ENCODE measurements around the gene MIAT. TPM values are rescaled to one million over a fixed set of nuclear protein-coding genes. Genes with fewer than 3 reads are reported as not detected.
"Not testable (repeated sequence)": the region's sequence is repeated elsewhere in the genome, so short reads cannot be mapped to it uniquely, and the experiment has no call there.

Gene MIAT
- 10 to 100 TPM in 1 of 3 donors, 1 to 10 TPM in 2; 3.4 to 11.4 (median 9.8) TPM for total RNA-seq

DNA sequence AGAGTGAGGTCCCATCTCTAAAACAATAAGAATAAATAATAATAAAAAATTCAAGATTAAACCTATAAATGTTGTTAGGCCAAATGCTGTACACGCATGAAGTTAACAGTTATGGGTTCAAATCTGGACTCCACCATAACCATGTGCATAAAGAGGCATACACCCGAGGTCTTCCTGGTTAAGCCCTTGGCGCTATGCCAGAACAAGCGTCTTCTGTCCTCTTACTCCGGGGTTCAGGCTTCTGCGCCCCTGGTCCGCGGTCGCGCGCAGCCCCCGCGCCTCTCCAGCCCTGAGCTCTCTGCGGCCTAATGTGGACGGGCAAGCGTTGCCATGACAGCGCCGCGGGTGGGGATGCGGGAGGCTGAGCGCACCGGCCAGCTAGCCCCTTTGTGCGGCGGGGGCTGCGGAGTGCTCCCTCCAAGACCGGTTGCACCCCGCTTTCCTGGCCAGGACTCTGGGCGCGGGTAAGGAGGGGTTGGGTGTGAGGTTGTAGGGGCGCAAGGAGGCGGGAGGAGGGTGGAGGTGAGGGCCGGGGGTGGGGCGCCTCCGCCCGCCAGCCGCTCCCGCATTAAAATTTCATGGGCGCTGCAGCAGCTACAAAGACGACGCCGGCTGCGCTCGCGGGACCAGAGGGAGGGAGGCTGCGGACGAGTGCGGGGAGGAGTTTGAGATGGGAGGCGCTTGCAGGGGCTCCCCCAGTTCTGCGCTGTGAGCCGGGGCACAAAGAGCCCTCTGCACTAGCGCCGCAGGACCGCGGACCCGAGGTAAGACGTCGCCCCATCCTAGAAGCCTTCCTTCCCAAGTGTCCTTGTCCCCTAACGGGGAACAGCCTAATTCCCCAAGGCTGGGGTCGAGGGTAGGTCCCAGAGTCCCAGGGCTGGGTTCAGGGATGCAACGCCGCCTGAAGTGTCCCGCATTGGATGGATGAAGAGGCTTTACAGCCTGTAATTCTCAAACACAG lies at the start of gene MIAT:
TSS of gene MIAT (plus strand) at position 698 of the 961 bp plus-strand sequence.
- DNase-seq (peak; percentile 56), ATAC-seq (peak; percentile 80 to 88)
- peak within 1 kb of the TSS; percentile 90 for H3K4me3 Mint-ChIP-seq
- no peaks in the 10 kb centered on the region for H3K9me3 Mint-ChIP-seq
- H3K36me3 Mint-ChIP-seq (ENCODE audit: insufficient read depth), result no peaks in the 10 kb centered on the region
- H3K27me3 Mint-ChIP-seq (ENCODE audit: low read depth), result no peaks in the 10 kb centered on the region
- peaks cover 25% of the 10 kb centered on the region for H3K4me1 Mint-ChIP-seq (ENCODE audit: low read depth)

DNA sequence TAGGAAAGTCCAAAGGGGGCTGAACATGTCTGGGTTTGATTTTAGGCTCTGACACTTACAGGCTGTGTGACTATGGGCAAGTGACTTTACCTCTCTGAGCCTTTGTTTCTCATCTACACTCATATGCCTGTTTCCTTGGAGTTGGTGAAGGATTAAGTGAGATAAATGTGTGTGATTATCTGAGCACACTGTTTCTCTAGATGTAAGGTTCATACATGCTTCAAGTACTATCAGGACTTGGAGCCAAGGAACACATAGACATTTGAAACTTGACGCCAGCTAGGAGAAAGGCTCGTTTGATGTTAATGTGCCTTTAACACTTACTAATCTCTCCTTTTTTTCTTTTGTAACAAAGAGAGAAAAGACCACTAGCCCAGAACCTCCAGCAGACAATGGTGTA lies 49.3 kb upstream of the MIAT start:
- H3K4me3 Mint-ChIP-seq, result no peak overlapping the region
- peaks cover 22% of the 10 kb centered on the region for H3K4me1 Mint-ChIP-seq (ENCODE audit: low read depth)
- H3K36me3 Mint-ChIP-seq (ENCODE audit: insufficient read depth), result no peaks in the 10 kb centered on the region
- H3K9me3 Mint-ChIP-seq, result no peaks in the 10 kb centered on the region
- no peak for ATAC-seq
- DNase-seq, result no peak
- H3K27me3 Mint-ChIP-seq (ENCODE audit: low read depth), result no peaks in the 10 kb centered on the region

DNA sequence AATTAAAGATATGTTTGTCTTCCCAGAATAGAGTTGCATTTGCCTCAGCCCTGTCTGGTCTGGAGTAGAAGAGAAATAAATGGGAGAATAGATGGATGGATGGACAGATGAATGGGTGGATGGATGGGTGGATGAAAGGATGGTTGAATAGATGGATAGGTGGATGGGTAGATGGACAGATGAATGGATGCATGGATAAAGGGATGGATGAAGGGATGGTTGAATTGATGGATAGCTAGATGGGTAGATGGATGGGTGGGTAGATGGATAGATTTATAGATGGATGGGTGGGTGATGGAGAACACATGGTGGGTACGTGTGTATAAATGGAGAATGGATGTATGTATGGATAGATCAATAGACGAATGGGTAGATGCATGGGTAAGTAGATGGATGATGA lies 48.1 kb upstream of the MIAT start:
- H3K4me3 Mint-ChIP-seq, result no peak overlapping the region
- ATAC-seq (no peak), DNase-seq (no peak)
- H3K9me3 Mint-ChIP-seq, result no peaks in the 10 kb centered on the region
- peaks cover 22% of the 10 kb centered on the region for H3K4me1 Mint-ChIP-seq (ENCODE audit: low read depth)
- H3K36me3 Mint-ChIP-seq (ENCODE audit: insufficient read depth), result no peaks in the 10 kb centered on the region
- no peaks in the 10 kb centered on the region for H3K27me3 Mint-ChIP-seq (ENCODE audit: low read depth)

DNA sequence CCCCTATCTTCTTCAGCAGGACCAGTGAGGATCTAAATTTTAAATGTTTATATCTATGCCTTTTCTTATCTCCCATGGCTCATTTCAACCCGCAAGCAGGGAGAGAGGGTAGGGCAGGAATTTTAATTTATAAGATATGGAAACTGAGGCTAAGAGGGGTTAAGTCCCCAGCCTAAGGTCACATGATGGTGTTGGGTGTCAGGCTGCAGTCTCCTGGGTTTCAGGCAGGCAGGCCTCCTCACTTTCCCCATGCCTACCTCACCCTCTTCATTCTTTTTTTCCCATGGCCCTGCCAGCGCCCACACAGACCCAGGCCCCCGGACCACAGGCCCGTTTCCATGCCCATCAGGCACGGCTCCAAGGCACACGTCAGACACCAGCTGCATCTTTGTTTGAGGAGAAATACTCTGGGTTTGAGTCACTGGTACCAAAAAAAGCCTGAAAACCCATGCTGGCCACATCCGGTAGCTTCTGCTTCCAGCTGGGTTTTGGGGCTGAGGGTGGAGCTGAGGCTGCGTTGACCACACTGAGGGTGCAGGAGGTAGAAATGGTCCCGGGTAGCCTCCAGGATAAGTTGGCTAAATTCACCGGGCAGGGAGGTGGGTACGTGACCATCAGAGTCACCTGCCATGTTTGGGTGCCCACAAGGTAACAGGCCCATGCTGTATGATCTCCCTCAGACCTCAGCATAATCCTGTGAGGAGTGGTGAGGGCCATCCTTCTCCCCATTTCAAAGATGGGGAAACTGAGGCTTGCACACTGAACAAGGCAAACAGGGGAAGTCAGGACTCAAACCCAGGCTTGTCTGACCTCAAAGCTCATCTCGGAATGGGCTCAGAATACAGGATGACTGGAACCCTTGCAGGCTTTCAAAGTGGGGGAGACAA lies 47.1 kb upstream of the MIAT start:
- DNase-seq, result no peak
- H3K4me3 Mint-ChIP-seq, result no peak overlapping the region
- peaks cover 25% of the 10 kb centered on the region for H3K4me1 Mint-ChIP-seq (ENCODE audit: low read depth)
- ATAC-seq, result peak; percentile 66 to 78
- H3K9me3 Mint-ChIP-seq, result no peaks in the 10 kb centered on the region
- H3K36me3 Mint-ChIP-seq (ENCODE audit: insufficient read depth), result no peaks in the 10 kb centered on the region
- no peaks in the 10 kb centered on the region for H3K27me3 Mint-ChIP-seq (ENCODE audit: low read depth)

DNA sequence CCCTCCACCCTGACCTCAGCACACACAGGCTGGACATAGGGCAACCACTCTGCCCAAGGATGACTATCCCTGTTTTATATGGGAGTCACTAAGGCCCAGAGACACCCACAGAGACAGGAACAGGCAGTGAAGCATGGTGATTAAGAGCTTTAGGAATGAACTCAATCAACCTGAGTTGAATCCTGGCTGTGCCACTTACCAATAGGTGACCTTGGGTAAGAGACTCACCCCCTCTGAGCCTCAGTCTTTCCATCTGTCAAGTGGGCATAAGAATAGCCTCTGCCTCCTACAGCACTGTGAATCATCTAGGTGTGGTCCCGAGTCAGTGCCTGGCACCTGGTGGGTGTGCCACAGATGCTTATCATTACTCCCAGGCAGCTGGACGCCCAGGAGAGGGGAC lies 46.4 kb upstream of the MIAT start:
- ATAC-seq, result no peak

DNA sequence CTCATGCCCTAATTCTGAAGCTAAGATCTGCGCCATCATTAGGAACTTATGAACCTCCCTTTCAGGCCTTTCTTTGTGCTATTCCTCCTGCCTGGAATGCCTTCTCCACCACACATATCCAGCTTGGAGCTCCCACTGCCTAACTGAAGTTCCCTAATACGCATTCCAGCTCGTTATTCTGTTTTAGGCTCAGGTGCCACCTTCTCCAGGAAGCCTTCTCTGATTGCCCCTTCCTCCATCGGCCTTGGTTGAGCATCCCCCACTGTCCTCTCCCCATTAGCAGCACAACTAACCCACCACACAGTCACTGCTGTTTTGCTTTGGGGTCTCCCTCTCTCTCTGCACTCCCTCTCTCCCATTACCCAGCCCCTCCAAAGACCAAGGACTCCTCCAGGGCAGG lies 44.7 kb upstream of the MIAT start:
- H3K36me3 Mint-ChIP-seq (ENCODE audit: insufficient read depth), result no peaks in the 10 kb centered on the region
- ATAC-seq, result no peak
- peaks cover 21% of the 10 kb centered on the region for H3K4me1 Mint-ChIP-seq (ENCODE audit: low read depth)
- DNase-seq, result no peak
- H3K9me3 Mint-ChIP-seq, result no peaks in the 10 kb centered on the region
- H3K4me3 Mint-ChIP-seq, result no peak overlapping the region
- peaks cover 2% of the 10 kb centered on the region for H3K27me3 Mint-ChIP-seq (ENCODE audit: low read depth)

More for the DNA sequence above, 46.4 kb upstream of the MIAT start:
- peaks cover 25% of the 10 kb centered on the region for H3K4me1 Mint-ChIP-seq (ENCODE audit: low read depth)
- H3K27me3 Mint-ChIP-seq (ENCODE audit: low read depth), result no peaks in the 10 kb centered on the region
- no peak for DNase-seq
- no peaks in the 10 kb centered on the region for H3K36me3 Mint-ChIP-seq (ENCODE audit: insufficient read depth)
- no peak overlapping the region for H3K4me3 Mint-ChIP-seq
- H3K9me3 Mint-ChIP-seq, result no peaks in the 10 kb centered on the region

DNA sequence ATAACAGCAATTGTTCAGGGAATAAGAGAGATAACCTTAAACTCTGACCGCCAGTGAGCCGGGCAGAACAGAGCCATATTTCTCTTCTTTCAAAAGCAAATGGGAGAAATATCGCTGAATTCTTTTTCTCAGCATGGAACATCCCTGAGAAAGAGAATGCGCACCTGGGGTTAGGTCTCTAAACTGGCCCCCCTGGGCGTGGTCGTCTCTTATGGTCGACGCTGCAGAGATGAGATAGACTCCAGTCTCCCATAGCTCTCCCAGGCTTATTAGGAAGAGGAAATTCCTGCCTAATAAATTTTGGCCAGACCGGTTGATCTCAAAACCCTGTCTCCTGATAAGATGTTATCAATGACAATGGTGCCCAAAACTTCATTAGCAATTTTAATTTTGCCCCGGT lies 43.6 kb upstream of the MIAT start:
- not testable (repeated sequence) for H3K9me3 Mint-ChIP-seq; H3K36me3 Mint-ChIP-seq (ENCODE audit: insufficient read depth); H3K27me3 Mint-ChIP-seq (ENCODE audit: low read depth); DNase-seq; H3K4me3 Mint-ChIP-seq; ATAC-seq
- H3K4me1 Mint-ChIP-seq (ENCODE audit: low read depth), result peaks cover 23% of the 10 kb centered on the region

DNA sequence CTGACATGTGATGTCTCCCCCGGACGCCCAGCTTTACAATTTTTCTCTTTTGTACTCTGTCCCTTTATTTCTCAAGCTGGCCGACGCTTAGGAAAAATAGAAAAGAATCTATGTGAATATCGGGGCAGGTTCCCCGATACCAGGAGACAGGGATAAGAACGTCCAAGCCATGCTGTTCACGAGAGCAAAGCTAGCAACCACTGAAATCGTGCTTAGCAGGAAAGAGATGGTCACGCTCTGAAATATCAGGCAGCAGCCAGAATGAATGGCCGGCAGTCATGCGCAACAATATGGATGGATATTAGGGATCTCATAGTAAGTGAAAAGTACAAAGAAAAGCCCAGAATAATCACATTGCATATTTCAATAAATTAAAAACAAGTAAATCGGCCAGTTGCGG lies 43.1 kb upstream of the MIAT start:
- H3K27me3 Mint-ChIP-seq (ENCODE audit: low read depth), result peaks cover 2% of the 10 kb centered on the region
- H3K4me1 Mint-ChIP-seq (ENCODE audit: low read depth), result peaks cover 21% of the 10 kb centered on the region
- no peak overlapping the region for H3K4me3 Mint-ChIP-seq
- DNase-seq, result no peak
- H3K36me3 Mint-ChIP-seq (ENCODE audit: insufficient read depth), result no peaks in the 10 kb centered on the region
- no peaks in the 10 kb centered on the region for H3K9me3 Mint-ChIP-seq
- ATAC-seq, result no peak

DNA sequence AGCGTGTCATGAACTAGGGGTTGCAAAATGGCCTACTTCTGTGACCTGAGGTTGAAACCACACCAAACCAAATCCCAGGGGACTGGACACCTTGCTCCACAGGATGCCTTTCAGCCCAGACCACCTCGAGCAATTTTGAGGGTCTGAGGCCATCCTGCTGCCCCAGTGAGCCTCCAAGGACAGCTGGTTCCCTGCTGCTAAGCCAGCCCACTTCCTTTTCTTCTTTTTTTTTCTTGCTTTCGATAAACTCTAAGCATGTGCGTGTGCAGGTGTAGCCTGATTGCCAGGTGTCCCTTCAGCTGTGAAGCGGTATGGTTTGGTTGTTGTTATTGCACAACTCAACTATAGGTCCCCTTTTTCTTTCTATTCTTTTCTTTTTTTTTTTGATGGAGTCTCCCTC lies 42.2 kb upstream of the MIAT start:
- Mint-ChIP-seq H3K27me3 (ENCODE audit: low read depth) (peaks cover 2% of the 10 kb centered on the region), H3K9me3 (no peaks in the 10 kb centered on the region), H3K4me1 (ENCODE audit: low read depth) (peaks cover 12% of the 10 kb centered on the region), H3K36me3 (ENCODE audit: insufficient read depth) (no peaks in the 10 kb centered on the region), H3K4me3 (no peak overlapping the region)
- ATAC-seq, result no peak
- DNase-seq, result no peak

DNA sequence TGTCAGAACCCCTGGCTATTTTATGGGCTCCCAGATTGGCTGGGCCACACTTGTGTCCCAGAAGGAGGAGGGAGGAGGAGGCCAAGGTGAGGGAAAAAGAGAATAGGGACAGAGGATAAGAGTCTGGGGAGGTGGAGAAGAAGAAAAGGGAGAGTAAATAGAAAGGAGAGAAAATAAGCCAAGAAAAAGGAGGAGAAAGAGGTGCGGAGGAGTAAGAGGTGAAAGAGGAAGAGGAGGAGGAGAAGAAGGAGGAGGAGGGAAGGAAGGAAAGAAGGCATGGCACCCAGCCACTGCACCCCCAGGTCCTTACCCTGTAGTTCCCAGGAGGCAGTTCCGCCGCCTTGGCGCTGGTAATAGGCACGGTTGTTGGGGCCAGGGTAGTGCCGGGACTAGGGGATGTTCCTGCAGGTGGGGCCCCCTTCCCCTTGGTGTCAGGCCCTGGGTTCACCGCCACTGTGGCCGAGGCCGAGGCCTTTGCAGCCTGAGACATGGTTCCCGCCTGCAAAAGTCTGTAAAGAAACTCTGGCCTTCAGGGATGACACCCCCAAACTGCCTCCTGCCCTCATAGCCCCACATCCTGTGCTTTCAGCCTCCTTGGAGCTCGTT lies 41.5 kb upstream of the MIAT start:
- Mint-ChIP-seq H3K9me3 (no peaks in the 10 kb centered on the region), H3K4me1 (ENCODE audit: low read depth) (peaks cover 4% of the 10 kb centered on the region), H3K4me3 (no peak overlapping the region), H3K27me3 (ENCODE audit: low read depth) (peaks cover 2% of the 10 kb centered on the region), H3K36me3 (ENCODE audit: insufficient read depth) (no peaks in the 10 kb centered on the region)
- ATAC-seq (no peak), DNase-seq (no peak)

DNA sequence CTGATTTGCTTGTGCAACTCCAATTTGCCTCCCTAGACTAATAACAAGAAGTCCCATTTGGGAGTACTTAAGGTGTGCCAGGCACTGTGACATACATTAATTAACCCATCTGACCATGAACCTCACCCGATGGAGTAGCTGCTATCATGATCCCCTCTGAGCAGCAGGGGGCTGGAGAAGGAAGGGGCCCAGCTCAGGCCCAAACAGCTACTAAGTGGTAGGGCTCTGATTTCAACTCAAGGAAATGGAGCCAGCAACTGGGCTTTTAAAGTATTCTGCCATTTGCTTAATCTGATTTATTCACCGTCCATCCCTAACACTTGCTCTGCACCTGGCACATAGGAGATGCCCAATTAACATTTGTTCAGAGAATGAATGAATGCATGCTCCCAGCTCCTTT lies 40.7 kb upstream of the MIAT start:
- Mint-ChIP-seq H3K4me3 (no peak overlapping the region), H3K4me1 (ENCODE audit: low read depth) (peaks cover 4% of the 10 kb centered on the region), H3K9me3 (no peaks in the 10 kb centered on the region), H3K36me3 (ENCODE audit: insufficient read depth) (no peaks in the 10 kb centered on the region), H3K27me3 (ENCODE audit: low read depth) (peaks cover 2% of the 10 kb centered on the region)
- ATAC-seq (no peak), DNase-seq (no peak)

DNA sequence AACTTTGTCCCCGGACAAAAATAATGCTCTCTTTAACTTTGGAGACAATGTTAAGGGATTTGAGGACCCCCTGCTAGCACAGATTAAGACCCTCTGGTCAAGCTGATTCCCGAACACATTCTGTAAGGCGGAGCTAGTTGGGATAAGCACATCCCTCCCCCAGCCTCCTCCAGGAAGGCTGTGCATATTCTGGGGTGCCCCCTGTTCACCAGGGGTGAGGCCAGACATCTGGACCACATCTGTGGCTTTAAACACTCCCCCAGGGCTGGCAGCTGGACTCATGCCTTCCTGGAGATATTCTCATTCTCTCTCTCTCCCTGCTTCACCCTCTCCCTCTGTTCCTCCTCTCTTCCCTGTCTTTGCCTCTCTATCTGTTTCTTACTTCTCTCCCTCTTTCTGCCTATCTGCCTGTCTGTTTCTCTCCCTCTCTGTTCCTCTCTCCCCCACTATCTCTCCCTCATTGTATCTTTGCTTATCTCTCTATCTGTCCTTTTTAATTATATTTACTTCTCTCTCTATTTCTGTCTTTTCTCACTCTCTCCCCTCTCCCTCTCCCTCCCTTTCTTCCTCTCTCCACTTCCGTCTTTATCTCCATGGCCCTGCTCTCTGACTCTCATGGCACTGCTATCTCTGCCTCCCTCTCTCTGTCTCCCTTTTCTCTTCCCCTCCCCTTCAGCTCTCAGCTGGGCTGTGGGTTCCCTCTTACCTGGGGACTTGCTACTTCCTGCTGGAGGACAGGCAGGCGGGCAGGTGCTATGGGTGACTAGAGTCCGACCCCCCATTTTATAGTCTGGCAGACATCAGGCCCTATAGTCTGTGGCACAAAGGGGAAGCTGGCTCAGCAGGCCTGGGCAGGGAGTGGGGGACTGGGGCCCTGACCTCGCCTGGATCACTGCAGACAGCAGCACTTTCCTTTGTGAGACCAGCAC lies 39.9 kb upstream of the MIAT start, which contains the start of gene CRYBB1:
TSS of gene CRYBB1 (minus strand) at position 757 of the 929 bp plus-strand sequence. CDS start 1,708 bp downstream, outside the sequence.
- Mint-ChIP-seq H3K27me3 (ENCODE audit: low read depth) (peaks cover 2% of the 10 kb centered on the region), H3K4me1 (ENCODE audit: low read depth) (peaks cover 4% of the 10 kb centered on the region), H3K9me3 (no peaks in the 10 kb centered on the region), H3K4me3 (no peak within 1 kb of the TSS), H3K36me3 (ENCODE audit: insufficient read depth) (no peaks in the 10 kb centered on the region)
- ATAC-seq, result no peak
- no peak for DNase-seq

DNA sequence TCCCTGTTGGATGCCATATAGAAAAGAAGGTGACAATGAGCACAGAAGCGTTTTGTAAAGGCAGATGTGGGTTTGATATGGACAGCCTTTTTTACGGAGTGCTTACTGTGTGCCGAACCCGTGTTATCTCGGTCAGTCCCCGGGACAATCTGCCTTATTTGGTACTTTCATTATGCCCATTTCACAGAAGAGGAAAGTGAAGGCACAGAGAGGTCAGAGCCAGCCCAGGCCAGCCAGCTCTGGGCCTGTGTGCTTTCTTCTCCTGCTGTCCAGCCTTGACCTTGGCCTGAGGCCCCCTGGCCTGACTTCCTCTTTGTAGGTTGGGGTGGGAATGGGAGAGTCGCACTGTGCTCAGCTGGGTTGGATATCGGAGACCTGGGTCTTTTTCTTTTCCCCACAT lies 38.9 kb upstream of the MIAT start:
- DNase-seq, result no peak
- peaks cover 2% of the 10 kb centered on the region for H3K27me3 Mint-ChIP-seq (ENCODE audit: low read depth)
- no peak for ATAC-seq
- H3K36me3 Mint-ChIP-seq (ENCODE audit: insufficient read depth), result no peaks in the 10 kb centered on the region
- H3K9me3 Mint-ChIP-seq, result no peaks in the 10 kb centered on the region
- H3K4me1 Mint-ChIP-seq (ENCODE audit: low read depth), result peaks cover 4% of the 10 kb centered on the region
- H3K4me3 Mint-ChIP-seq, result no peak overlapping the region
